OCI-LY7 (cell line): Measurements from ENCODE around the gene PCGF3. TPM values are rescaled to one million over a fixed set of nuclear protein-coding genes. Genes with fewer than 3 reads are reported as not detected.

ENCODE experiments used
- BruUV-seq: library from RNA; stranded (reverse); fragments of 400-500 nt; replicated peaks from 2 replicates; lab custom pipeline; 2021; lab: Mats Ljungman, UMichigan
- CTCF ChIA-PET: fragments of 300-600 bp; sonication (Branson Sonifier 250); formaldehyde crosslinking; loops from one replicate; lab custom pipeline; 2022; ENCODE audit warnings: antibody characterized with exemption; ENCODE audit not compliant: unreplicated experiment; lab: Charles Lee
- POLR2A ChIA-PET: fragments of 300-600 bp; sonication (Branson Sonifier 250); formaldehyde crosslinking; loops from one replicate; lab custom pipeline; 2022; ENCODE audit warnings: antibody characterized with exemption; lab: Charles Lee
- DNase-seq: peaks from one replicate; pipeline ENCODE4 v3.0.0-alpha.2; 2015; ENCODE audit warnings: low spot score
- H2AFZ ChIP-seq: fragments of 200-600 bp; sonication (generic), shearing (Covaris generic); 2 replicates; pipeline ENCODE4 v1.6.1; 2014; ENCODE audit warnings: mild to moderate bottlenecking, antibody characterized with exemption, low read length, moderate library complexity
- H3K27ac ChIP-seq: fragments of 200-600 bp; sonication (generic); 2 replicates; pipeline ENCODE4 v1.5.1; 2014; ENCODE audit warnings: mixed run types, low read depth, mild to moderate bottlenecking, moderate library complexity, low read length, inconsistent platforms; ENCODE audit not compliant: poor library complexity, severe bottlenecking
- H3K36me3 ChIP-seq: fragments of 200-600 bp; sonication (generic); 2 replicates; pipeline ENCODE4 v1.6.1; 2014; ENCODE audit warnings: mild to moderate bottlenecking, antibody characterized with exemption, low read length, moderate library complexity, mixed read lengths; ENCODE audit not compliant: insufficient read depth
- H3K4me1 ChIP-seq: fragments of 200-600 bp; sonication (generic); 2 replicates; pipeline ENCODE4 v1.5.1; 2014; ENCODE audit warnings: mild to moderate bottlenecking, low read length; ENCODE audit not compliant: insufficient read depth, poor library complexity, severe bottlenecking
- H3K4me2 ChIP-seq: fragments of 200-600 bp; sonication (generic); 2 replicates; pipeline ENCODE4 v1.6.1; 2014; ENCODE audit warnings: mild to moderate bottlenecking, low read length
- H3K4me3 ChIP-seq: fragments of 200-600 bp; sonication (generic); 2 replicates; pipeline ENCODE4 v1.5.1; 2014; ENCODE audit warnings: mild to moderate bottlenecking, low read depth, low read length; ENCODE audit not compliant: poor library complexity, severe bottlenecking
- H3K79me2 ChIP-seq: fragments of 200-600 bp; sonication (generic); 2 replicates; pipeline ENCODE4 v1.6.1; 2016; ENCODE audit warnings: low read depth, mild to moderate bottlenecking, low read length, moderate library complexity, mixed read lengths; ENCODE audit not compliant: insufficient read depth
- H3K9me2 ChIP-seq: fragments of 200-600 bp; sonication (generic); 2 replicates; pipeline ENCODE4 v1.6.1; 2016; ENCODE audit warnings: mild to moderate bottlenecking, low read length, mixed read lengths; ENCODE audit not compliant: insufficient read depth
- H3K9me3 ChIP-seq: fragments of 200-600 bp; sonication (generic); 2 replicates; pipeline ENCODE4 v1.6.1; 2014; ENCODE audit warnings: mild to moderate bottlenecking, mixed run types, low read length, mixed read lengths
- H4K20me1 ChIP-seq: fragments of 200-600 bp; sonication (generic); 2 replicates; pipeline ENCODE4 v1.6.1; 2014; ENCODE audit warnings: mild to moderate bottlenecking, antibody characterized with exemption, low read length, moderate library complexity, mixed read lengths; ENCODE audit not compliant: insufficient read depth
- CTCF ChIP-seq: fragments of 200-600 bp; sonication (generic); conservative IDR thresholded peaks from 2 replicates; pipeline ENCODE4 v1.5.1; 2014; ENCODE audit warnings: mild to moderate bottlenecking, antibody characterized with exemption, low read length, moderate library complexity, mixed read lengths
- EZH2phosphoT487 ChIP-seq: fragments of 200-600 bp; sonication (generic); IDR thresholded peaks from 2 replicates; pipeline ENCODE4 v1.6.1; 2018; ENCODE audit warnings: low read depth, borderline replicate concordance, mild to moderate bottlenecking, mixed run types, antibody characterized with exemption, low read length, moderate library complexity, mixed read lengths
- intact Hi-C: fragments of 100-400 bp; cut with micrococcal nuclease; formaldehyde crosslinking; loops from one replicate; pipeline ENCODE4 v1.10.0; 2022; ENCODE audit not compliant: unreplicated experiment
- total RNA-seq, 2 experiments: library from RNA; depleted of rRNA in 1 of 2; stranded (reverse); fragments of >200 nt in 1 of 2; shearing (Covaris generic) in 1 of 2; gene quantifications; 2 replicates each; pipeline ENCODE4 v1.2.3, GENCODE V29; 2014 to 2022

PCGF3 gene
- total RNA-seq, 2 experiments from 2014 or later, result 33.8 to 50.2 TPM

GRCh38 chr4:717601-718320, 12.1 kb downstream of the PCGF3 start:
- TF ChIP-seq CTCF (no peak), EZH2phosphoT487 (no peak)
- POLR2A ChIA-PET, result no interaction called here
- H3K27ac ChIP-seq, result no peak overlapping the region
- no peak overlapping the region for H2AFZ ChIP-seq
- H4K20me1 ChIP-seq, result no peaks in the 10 kb centered on the region
- intact Hi-C loops, result no loop called here
- H3K4me2 ChIP-seq, result no peak overlapping the region
- no peak overlapping the region for H3K4me3 ChIP-seq
- CTCF ChIA-PET, result no interaction called here
- H3K4me1 ChIP-seq, result no peaks in the 10 kb centered on the region
- DNase-seq, result no peak
- H3K9me2 ChIP-seq, result no peaks in the 10 kb centered on the region
- H3K79me2 ChIP-seq, result peaks cover 14% of the 10 kb centered on the region; the same call in 1 of the 2 replicates
- no TSS peak for BruUV-seq
- H3K36me3 ChIP-seq, result peaks cover 36% of the 10 kb centered on the region
- H3K9me3 ChIP-seq, result no peaks in the 10 kb centered on the region

GRCh38 chr4:718460-718859, 12.8 kb downstream of the PCGF3 start:
- intact Hi-C loops, result no loop called here

More at GRCh38 chr4:718460-718859, 12.8 kb downstream of the PCGF3 start:
- no peak for TF ChIP-seq EZH2phosphoT487
- no peak for TF ChIP-seq CTCF
- no peak overlapping the region for H3K27ac ChIP-seq
- BruUV-seq, result no TSS peak
- H3K9me3 ChIP-seq, result no peaks in the 10 kb centered on the region
- no peak overlapping the region for H3K4me3 ChIP-seq
- peaks cover 7% of the 10 kb centered on the region; the same call in 1 of the 2 replicates for H3K79me2 ChIP-seq
- no peak overlapping the region for H3K4me2 ChIP-seq
- no peaks in the 10 kb centered on the region for H3K4me1 ChIP-seq
- H3K36me3 ChIP-seq, result peaks cover 36% of the 10 kb centered on the region
- POLR2A ChIA-PET, result no interaction called here
- no peaks in the 10 kb centered on the region for H3K9me2 ChIP-seq
- CTCF ChIA-PET, result no interaction called here
- no peak overlapping the region for H2AFZ ChIP-seq
- no peaks in the 10 kb centered on the region for H4K20me1 ChIP-seq
- no peak for DNase-seq
